Omental fat pad (tissue), 4 donors: Measurements from ENCODE around the gene PRKCB. TPM values are rescaled to one million over a fixed set of nuclear protein-coding genes. Genes with fewer than 3 reads are reported as not detected.
A peak's percentile ranks its signal among the peaks of the same experiment; 100 is the strongest.

ENCODE experiments used
- ATAC-seq: fragments of 150-250 bp; one replicate; pipeline ENCODE4 v1.9.1; 2016; ENCODE audit warnings: mild to moderate bottlenecking, moderate library complexity; ENCODE audit not compliant: low FRiP score
- DNase-seq: peaks from one replicate; pipeline ENCODE4 v3.0.0-alpha.2; 2019; ENCODE audit warnings: low spot score
- total RNA-seq, 4 donors: library from RNA; depleted of rRNA; stranded (reverse); fragments of >200 nt; gene quantifications; one replicate each; pipeline ENCODE4 v1.1.0, GENCODE V29; 2016
- TF ChIP-seq, protein P1 (sequence below), 3 donors: fragments of 450-650 bp; IDR thresholded peaks; one replicate each; pipeline ENCODE4 v1.5.1; 2016 to 2017; ENCODE audit warnings: antibody characterized with exemption in 3 of 3, mild to moderate bottlenecking in 3 of 3, moderate library complexity in 2 of 3

The PRKCB gene
- total RNA-seq, 4 donors from 2014 or later, result 5.3 to 18.6 (median 11.1) TPM

GRCh38 chr16:23952971-23953300, 117.2 kb downstream of the PRKCB start:
- DNase-seq, result no peak
- ATAC-seq, result no peak
- TF ChIP-seq, protein P1, sequence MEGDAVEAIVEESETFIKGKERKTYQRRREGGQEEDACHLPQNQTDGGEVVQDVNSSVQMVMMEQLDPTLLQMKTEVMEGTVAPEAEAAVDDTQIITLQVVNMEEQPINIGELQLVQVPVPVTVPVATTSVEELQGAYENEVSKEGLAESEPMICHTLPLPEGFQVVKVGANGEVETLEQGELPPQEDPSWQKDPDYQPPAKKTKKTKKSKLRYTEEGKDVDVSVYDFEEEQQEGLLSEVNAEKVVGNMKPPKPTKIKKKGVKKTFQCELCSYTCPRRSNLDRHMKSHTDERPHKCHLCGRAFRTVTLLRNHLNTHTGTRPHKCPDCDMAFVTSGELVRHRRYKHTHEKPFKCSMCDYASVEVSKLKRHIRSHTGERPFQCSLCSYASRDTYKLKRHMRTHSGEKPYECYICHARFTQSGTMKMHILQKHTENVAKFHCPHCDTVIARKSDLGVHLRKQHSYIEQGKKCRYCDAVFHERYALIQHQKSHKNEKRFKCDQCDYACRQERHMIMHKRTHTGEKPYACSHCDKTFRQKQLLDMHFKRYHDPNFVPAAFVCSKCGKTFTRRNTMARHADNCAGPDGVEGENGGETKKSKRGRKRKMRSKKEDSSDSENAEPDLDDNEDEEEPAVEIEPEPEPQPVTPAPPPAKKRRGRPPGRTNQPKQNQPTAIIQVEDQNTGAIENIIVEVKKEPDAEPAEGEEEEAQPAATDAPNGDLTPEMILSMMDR (IDR thresholded peaks at IDR 0.05), result no peak

- no peak for ATAC-seq
- DNase-seq, result no peak
- TF ChIP-seq, protein P1 (IDR thresholded peaks at IDR 0.05), result no peak
These were observed 117.7 kb downstream of the PRKCB start for GRCh38 chr16:23953476-23953875.

DNA sequence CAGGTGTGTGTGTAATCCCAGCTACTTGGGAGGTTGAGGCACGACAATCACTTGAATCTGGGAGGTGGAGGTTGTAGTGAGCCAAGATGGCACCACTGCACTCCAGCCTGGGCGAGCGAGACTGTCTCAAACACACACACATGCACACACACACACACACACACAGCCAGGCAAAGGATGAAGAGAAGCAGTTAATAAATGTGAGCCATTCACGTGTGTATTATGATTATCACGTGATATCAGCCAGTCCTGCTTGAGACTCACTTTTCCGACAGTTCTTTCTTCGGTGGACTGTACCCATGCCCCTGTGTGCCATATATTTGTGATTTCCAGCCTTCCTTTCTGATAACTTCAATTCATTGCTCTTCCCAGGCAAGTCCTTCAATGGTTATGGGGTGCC, 119.3 kb downstream of the PRKCB start:
- TF ChIP-seq, protein P1 (IDR thresholded peaks at IDR 0.05), result no peak
- ATAC-seq (no peak), DNase-seq (no peak)

GRCh38 chr16:23957287-23957686, 121.5 kb downstream of the PRKCB start:
- ATAC-seq, result no peak
- TF ChIP-seq, protein P1 (IDR thresholded peaks at IDR 0.05), result no peak
- no peak for DNase-seq

- TF ChIP-seq, protein P1 (IDR thresholded peaks at IDR 0.05), result no peak
- peak; percentile 23 for ATAC-seq
- DNase-seq, result no peak
These were observed 123.4 kb downstream of the PRKCB start for GRCh38 chr16:23959072-23959751.

DNA sequence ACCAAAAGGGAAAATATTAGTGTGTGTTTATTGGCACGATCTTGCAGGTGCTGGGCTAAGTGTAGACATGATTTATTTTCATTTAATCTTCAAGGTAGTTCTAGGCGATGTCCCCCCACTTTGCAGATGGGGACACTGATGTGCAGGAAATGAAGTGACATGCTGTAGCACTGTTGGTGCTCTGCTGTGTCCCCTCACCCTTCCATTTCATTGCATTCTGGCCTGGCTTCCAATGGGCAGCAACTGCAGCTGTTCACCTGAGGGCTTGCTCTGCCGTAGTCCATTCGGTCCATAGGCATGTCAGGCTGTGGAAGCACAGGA, 123.9 kb downstream of the PRKCB start:
- TF ChIP-seq, protein P1 (IDR thresholded peaks at IDR 0.05), result no peak
- ATAC-seq (peak; percentile 23), DNase-seq (no peak)

GRCh38 chr16:23960081-23960885, 124.5 kb downstream of the PRKCB start:
- DNase-seq, result no peak
- ATAC-seq, result no peak
- TF ChIP-seq, protein P1 (IDR thresholded peaks at IDR 0.05), result no peak
